NOMO-1 treated with DMSO at 0.1 percent for 48 hours (cell line): Measurements from ENCODE around the gene NRCAM.

Experiments
- DNase-seq: peaks from one replicate; lab custom pipeline; 2025; ENCODE audit not compliant: unreplicated experiment; lab: John Stamatoyannopoulos, UW

Gene NRCAM

DNA sequence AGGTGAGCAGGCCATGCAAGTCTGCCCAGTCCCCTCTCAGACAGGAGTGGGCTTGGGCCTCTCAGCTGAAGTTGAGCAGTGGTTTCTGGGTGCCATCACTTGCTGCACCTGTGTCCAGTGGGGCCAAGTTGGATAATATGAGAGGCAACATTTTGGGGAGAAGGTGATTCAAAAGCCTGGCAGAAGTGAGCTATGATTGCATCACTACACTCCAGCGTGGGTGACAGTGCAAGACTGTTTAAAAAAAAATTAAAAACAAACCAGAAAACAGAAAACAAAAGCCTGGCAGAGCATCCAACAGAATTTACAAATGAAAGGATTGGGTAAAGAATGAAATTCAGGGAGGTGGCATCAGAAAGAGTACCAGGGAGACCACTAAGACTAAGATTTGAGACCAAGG lies 204.5 kb downstream of the NRCAM start:
- no peak for DNase-seq

- DNase-seq, result no peak
These were observed 206.8 kb downstream of the NRCAM start for GRCh38 chr7:108249453-108249852.

DNA sequence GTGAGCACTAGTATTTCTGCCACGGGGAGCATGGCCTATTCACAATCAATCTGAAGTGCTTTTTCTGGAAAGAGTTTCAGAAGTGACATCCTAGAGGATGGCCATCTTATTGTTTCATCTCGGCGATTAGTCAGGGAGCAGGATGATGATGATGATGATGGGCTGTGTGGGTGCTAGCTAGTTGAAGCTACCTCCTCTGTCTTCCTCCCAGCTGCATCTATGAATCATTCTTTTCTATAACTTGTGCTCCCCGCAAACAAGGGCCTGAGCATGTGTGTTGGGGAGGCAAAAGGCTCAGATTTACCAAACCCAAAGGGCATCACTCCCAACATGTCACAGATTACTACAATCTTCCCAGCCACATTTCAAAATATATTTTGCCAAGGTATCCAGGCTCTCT lies 207.4 kb downstream of the NRCAM start:
- no peak for DNase-seq

GRCh38 chr7:108248418-108248817 lies 207.8 kb downstream of the NRCAM start:
- DNase-seq, result no peak

- no peak for DNase-seq
These were observed 208.6 kb downstream of the NRCAM start for GRCh38 chr7:108247614-108248013.

- DNase-seq, result peak; percentile 4
These were observed 209.9 kb downstream of the NRCAM start for GRCh38 chr7:108246227-108246837.

GRCh38 chr7:108245523-108246226 lies 210.6 kb downstream of the NRCAM start:
- DNase-seq, result no peak

DNA sequence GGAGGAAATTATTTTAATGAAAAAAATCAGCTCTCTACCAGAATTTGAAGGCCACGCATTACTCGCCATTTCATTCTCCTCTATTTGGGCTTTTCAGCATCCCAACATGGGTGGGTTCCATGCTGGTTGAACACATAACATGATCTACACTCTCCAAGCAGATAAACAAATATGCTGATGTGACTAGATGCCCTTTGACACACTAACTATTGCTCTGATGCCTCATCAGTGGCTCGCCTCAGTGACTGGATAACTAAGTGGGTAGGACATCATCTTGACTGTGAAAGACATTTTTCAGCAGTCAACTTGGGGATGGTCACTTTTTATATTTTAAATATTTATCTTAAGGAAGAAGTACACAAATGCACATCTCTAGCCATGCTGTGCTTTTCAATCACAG lies 212.1 kb downstream of the NRCAM start:
- no peak for DNase-seq

DNA sequence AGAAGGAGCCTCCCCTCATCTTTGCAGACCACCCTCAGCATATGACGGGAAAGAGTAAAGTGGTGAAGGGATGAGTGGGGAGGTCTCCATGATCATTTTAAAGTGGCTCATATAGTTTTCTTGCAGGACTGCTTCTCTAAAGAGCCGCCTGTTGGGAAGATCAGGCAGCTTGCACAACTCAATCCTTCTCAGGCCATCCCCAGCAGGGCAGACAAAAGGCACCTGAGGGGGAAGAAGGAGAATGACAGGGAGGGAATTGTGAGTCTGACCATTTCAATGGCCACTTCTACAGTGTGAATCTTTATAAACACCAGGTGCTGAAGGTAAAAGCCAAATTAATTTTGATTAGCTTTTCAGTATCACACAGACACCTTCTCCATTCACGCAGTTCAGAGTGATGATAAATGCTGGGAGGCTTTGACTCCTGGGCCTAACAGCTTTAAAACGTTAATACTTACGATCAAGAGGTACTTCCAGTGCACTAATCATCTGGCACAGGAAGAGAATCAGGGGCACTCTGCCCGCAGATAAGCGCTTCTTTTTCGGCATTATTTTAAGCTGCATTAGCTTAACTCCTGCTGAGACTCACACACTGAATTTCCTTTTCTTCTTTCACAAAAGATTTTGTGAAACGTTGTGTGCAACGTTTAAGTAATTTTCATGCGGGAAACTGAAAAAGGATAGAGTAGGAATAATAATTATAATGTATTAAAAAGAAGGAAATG lies 216.6 kb downstream of the NRCAM start:
- no peak for DNase-seq

DNA sequence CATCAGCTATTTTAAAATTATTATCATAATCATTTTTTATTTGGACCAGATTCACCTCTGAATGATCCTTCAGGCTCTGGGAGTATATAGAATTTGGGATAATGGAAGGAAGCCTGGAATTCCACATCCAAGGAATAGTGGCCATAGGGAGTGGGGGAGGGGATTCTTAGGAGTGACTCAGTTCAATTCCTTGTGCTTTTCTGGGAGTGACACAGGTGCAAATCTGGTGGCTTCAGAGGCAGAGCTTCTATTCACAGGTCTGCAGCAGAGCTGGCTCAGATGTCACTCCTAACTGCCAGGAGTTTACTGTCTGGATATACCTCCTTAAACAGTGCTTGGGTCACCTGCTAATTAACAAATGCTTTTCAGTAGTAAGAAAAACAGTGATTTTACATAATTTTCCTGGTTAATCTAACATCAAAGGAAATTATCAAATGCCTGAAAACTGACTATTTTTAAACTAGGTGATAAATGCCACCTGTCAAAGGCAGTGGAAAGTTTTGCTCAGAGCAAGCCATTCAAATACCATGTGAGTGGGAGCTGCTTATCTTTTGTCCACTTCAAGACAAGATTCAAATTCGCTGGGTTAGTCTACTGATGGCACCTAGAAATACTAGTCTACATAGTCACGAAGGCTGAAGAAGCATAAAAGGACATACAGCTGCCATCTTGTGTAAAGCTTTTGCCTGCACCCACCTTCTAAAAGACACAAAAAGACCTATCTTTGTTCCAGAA lies 219.4 kb downstream of the NRCAM start:
- DNase-seq, result no peak

DNA sequence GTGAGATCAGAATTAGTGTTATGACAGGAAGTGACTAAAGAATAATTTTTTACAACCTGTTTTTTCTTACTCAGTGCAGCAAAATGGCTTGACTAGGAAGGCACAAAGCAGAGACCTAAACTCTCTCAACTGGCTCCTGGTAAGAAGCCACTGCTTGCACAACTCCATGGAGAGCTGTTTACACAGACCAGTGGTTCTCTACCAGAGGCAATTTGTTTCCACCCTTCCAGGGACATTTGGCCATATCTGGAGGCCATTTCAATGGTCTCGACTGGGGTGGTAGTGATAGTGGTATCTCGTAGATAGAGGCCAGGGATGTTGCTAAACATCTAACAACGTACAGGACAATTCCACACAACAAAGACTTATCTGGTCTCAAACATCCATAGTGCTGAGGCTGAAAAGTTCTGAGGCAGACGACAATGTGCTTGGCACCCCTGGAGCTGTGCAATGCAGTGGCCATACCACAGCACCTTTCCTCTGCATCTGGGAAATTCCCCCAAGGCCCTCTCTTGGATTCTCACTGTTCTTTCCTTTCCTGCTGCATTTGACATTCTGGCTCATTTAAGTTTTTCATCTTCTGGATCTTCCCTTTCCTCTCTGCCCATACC lies 220.7 kb downstream of the NRCAM start:
- peak; percentile 28 for DNase-seq

GRCh38 chr7:108234971-108235450 lies 221.2 kb downstream of the NRCAM start:
- peak; percentile 28 for DNase-seq

DNA sequence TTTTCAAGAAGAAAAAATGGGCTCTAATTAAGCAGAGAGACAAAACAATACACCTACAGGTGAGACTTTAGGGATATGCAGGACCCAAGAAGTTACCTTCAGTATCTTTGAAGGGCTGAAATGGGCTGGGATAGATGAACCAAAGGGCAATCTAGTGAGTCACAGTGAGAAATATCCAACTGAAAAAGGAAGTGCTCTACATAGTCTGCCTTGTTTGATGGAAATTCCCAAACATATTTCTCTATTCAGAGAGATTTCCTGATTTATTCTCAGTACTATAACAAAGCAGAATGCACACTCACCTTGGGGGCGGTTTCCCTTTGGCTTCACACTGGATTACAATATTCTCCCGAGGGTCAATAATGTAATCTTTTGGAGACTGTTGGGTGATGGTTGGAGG lies 222.0 kb downstream of the NRCAM start:
- DNase-seq, result no peak

- no peak for DNase-seq
These were observed 224.2 kb downstream of the NRCAM start for GRCh38 chr7:108232076-108232475.

- no peak for DNase-seq
These were observed 225.0 kb downstream of the NRCAM start for GRCh38 chr7:108231221-108231620.

GRCh38 chr7:108227366-108227765 lies 228.9 kb downstream of the NRCAM start:
- no peak for DNase-seq

GRCh38 chr7:108226816-108227299 lies 229.4 kb downstream of the NRCAM start:
- no peak for DNase-seq

GRCh38 chr7:108225531-108226181 lies 230.6 kb downstream of the NRCAM start:
- no peak for DNase-seq

GRCh38 chr7:108224387-108224786 lies 231.8 kb downstream of the NRCAM start:
- no peak for DNase-seq

GRCh38 chr7:108222236-108222892 lies 233.9 kb downstream of the NRCAM start:
- DNase-seq, result no peak
